IMR-90 (cell line): ENCODE measurements around the gene EMD. TPM values are rescaled to one million over a fixed set of nuclear protein-coding genes. Genes with fewer than 3 reads are reported as not detected.

ENCODE experiments used
- ATAC-seq: fragments of 200-7000 bp; cut with Tn5 transposase; 2 replicates; pipeline ENCODE4 v1.9.1; 2020; ENCODE audit warnings: low read depth, mild to moderate bottlenecking, moderate library complexity
- BruUV-seq: library from RNA; stranded (reverse); fragments of 400-500 nt; replicated peaks from 2 replicates; lab custom pipeline; 2021; lab: Mats Ljungman, UMichigan
- CTCF ChIA-PET: fragments of 300-600 bp; formaldehyde crosslinking; extraction: SDS; loops from one replicate; lab custom pipeline; 2021; ENCODE audit warnings: antibody characterized with exemption; lab: Yijun Ruan, JAX
- POLR2A ChIA-PET: fragments of 300-600 bp; sonication (Branson Sonifier 250); formaldehyde crosslinking; loops from one replicate; lab custom pipeline; 2022; ENCODE audit warnings: antibody characterized with exemption; ENCODE audit not compliant: unreplicated experiment; lab: Charles Lee
- DNase-seq: peaks from one replicate; pipeline ENCODE4 v3.0.0; 2013
- H2AFZ ChIP-seq: replicated peaks from 2 replicates; pipeline ENCODE3; 2013; ENCODE audit warnings: low read length, mild to moderate bottlenecking; ENCODE audit not compliant: poor library complexity
- H2AK5ac ChIP-seq: 2 replicates; pipeline ENCODE4 v1.6.1; 2013; ENCODE audit warnings: low read depth, low read length, inconsistent platforms
- H2AK9ac ChIP-seq: replicated peaks from 2 replicates; pipeline ENCODE3; 2013; ENCODE audit warnings: mild to moderate bottlenecking, low read depth, low read length, moderate library complexity; ENCODE audit not compliant: poor library complexity
- H2BK120ac ChIP-seq: 2 replicates; pipeline ENCODE4 v1.6.1; 2013; ENCODE audit warnings: low read depth, low read length, inconsistent platforms
- H2BK15ac ChIP-seq: 3 replicates; pipeline ENCODE4 v1.6.1; 2013; ENCODE audit warnings: low read depth, low read length, inconsistent platforms
- H2BK20ac ChIP-seq: 2 replicates; pipeline ENCODE4 v1.6.1; 2013; ENCODE audit warnings: low read depth, mild to moderate bottlenecking, inconsistent platforms, low read length, moderate library complexity
- H2BK5ac ChIP-seq: 2 replicates; pipeline ENCODE4 v1.6.1; 2013; ENCODE audit warnings: mild to moderate bottlenecking, low read depth, low read length, inconsistent platforms; ENCODE audit not compliant: poor library complexity, severe bottlenecking
- H3K14ac ChIP-seq: replicated peaks from 2 replicates; pipeline ENCODE4 v1.6.1; 2013; ENCODE audit warnings: low read depth, low read length, inconsistent platforms
- H3K18ac ChIP-seq: 2 replicates; pipeline ENCODE4 v1.6.1; 2013; ENCODE audit warnings: low read depth, low read length, control low read depth
- H3K23ac ChIP-seq: 2 replicates; pipeline ENCODE4 v1.6.1; 2013; ENCODE audit warnings: low read depth, low read length, inconsistent platforms
- H3K27ac ChIP-seq: 2 replicates; pipeline ENCODE4 v1.5.1; 2013; ENCODE audit warnings: mild to moderate bottlenecking, control low read depth, low read length; ENCODE audit not compliant: insufficient read depth
- H3K27me3 ChIP-seq: 2 replicates; pipeline ENCODE4 v1.6.1; 2013; ENCODE audit warnings: low read length; ENCODE audit not compliant: control insufficient read depth, insufficient read depth
- H3K36me3 ChIP-seq: 2 replicates; pipeline ENCODE4 v1.6.1; 2013; ENCODE audit warnings: low read length, mixed read lengths; ENCODE audit not compliant: control insufficient read depth, insufficient read depth
- H3K4ac ChIP-seq: 2 replicates; pipeline ENCODE4 v1.6.1; 2013; ENCODE audit warnings: low read depth, low read length, inconsistent platforms
- H3K4me1 ChIP-seq: 2 replicates; pipeline ENCODE4 v1.6.1; 2013; ENCODE audit warnings: low read length, mixed read lengths; ENCODE audit not compliant: control insufficient read depth, insufficient read depth
- H3K4me2 ChIP-seq: 2 replicates; pipeline ENCODE4 v1.6.1; 2013; ENCODE audit warnings: low read depth, mild to moderate bottlenecking, control low read depth, low read length, moderate library complexity
- H3K4me3 ChIP-seq: 2 replicates; pipeline ENCODE4 v1.5.1; 2013; ENCODE audit warnings: low read depth, mild to moderate bottlenecking, control low read depth, low read length, moderate library complexity; ENCODE audit not compliant: insufficient read depth
- H3K56ac ChIP-seq: 2 replicates; pipeline ENCODE4 v1.6.1; 2013; ENCODE audit warnings: low read length, inconsistent platforms; ENCODE audit not compliant: insufficient read depth; ENCODE audit errors: extremely low read depth
- H3K79me1 ChIP-seq, 2 experiments: 2 replicates each; pipeline ENCODE4 v1.6.1; 2013; ENCODE audit warnings: low read length in 2 of 2, inconsistent platforms in 1 of 2, low read depth in 1 of 2
- H3K9ac ChIP-seq: 2 replicates; pipeline ENCODE4 v1.6.1; 2013; ENCODE audit warnings: low read depth, low read length, control low read depth
- H3K9me1 ChIP-seq: 2 replicates; pipeline ENCODE4 v1.6.1; 2013; ENCODE audit warnings: low read length, inconsistent platforms; ENCODE audit not compliant: insufficient read depth
- H3K9me3 ChIP-seq: 2 replicates; pipeline ENCODE4 v1.6.1; 2013; ENCODE audit warnings: low read length; ENCODE audit not compliant: control insufficient read depth, insufficient read depth
- H4K20me1 ChIP-seq: 2 replicates; pipeline ENCODE4 v1.6.1; 2013; ENCODE audit warnings: low read length, inconsistent platforms; ENCODE audit not compliant: insufficient read depth
- H4K5ac ChIP-seq: 2 replicates; pipeline ENCODE4 v1.6.1; 2013; ENCODE audit warnings: mild to moderate bottlenecking, low read depth, low read length, control low read depth
- H4K8ac ChIP-seq, 2 experiments: 2 replicates each; pipeline ENCODE4 v1.6.1; 2013; ENCODE audit warnings: low read depth in 2 of 2, low read length in 2 of 2, control low read depth in 1 of 2, inconsistent platforms in 1 of 2
- H4K91ac ChIP-seq: 2 replicates; pipeline ENCODE4 v1.6.1; 2013; ENCODE audit warnings: low read depth, low read length, inconsistent platforms; ENCODE audit not compliant: insufficient read depth
- BHLHE40 ChIP-seq: fragments of 150-350 bp; IDR thresholded peaks from 2 replicates; pipeline ENCODE4 v1.6.1; 2016; ENCODE audit warnings: mild to moderate bottlenecking, low read depth, low read length
- CEBPB ChIP-seq: IDR thresholded peaks from 2 replicates; pipeline ENCODE4 v1.6.1; 2012; ENCODE audit warnings: low read depth, low read length, improper control_type of control experiment
- CHD1 ChIP-seq: IDR thresholded peaks from 2 replicates; pipeline ENCODE4 v1.6.1; 2012; ENCODE audit warnings: low read depth, low read length, improper control_type of control experiment
- CTCF ChIP-seq: conservative IDR thresholded peaks from 2 replicates; pipeline ENCODE4 v1.5.1; 2012; ENCODE audit warnings: mild to moderate bottlenecking, low read depth, low read length, improper control_type of control experiment
- FOS ChIP-seq: fragments of 150-350 bp; IDR thresholded peaks from 2 replicates; pipeline ENCODE4 v1.6.1; 2016; ENCODE audit warnings: low read depth, low read length
- MAFK ChIP-seq: IDR thresholded peaks from 2 replicates; pipeline ENCODE4 v1.6.1; 2012; ENCODE audit warnings: low read depth, low read length, improper control_type of control experiment
- MAZ ChIP-seq: IDR thresholded peaks from 2 replicates; pipeline ENCODE4 v1.6.1; 2012; ENCODE audit warnings: low read depth, mild to moderate bottlenecking, low read length, improper control_type of control experiment, moderate library complexity, borderline replicate concordance
- MXI1 ChIP-seq: IDR thresholded peaks from 2 replicates; pipeline ENCODE4 v1.6.1; 2012; ENCODE audit warnings: low read depth, mild to moderate bottlenecking, low read length, moderate library complexity, borderline replicate concordance
- NFE2L2 ChIP-seq: fragments of 150-350 bp; IDR thresholded peaks from 2 replicates; pipeline ENCODE4 v1.6.1; 2016; ENCODE audit warnings: low read depth, mild to moderate bottlenecking, low read length
- POLR2A ChIP-seq: IDR thresholded peaks from 2 replicates; pipeline ENCODE4 v1.6.1; 2012; ENCODE audit warnings: mild to moderate bottlenecking, low read depth, low read length
- RAD21 ChIP-seq: IDR thresholded peaks from 2 replicates; pipeline ENCODE4 v1.6.1; 2012; ENCODE audit warnings: low read length, improper control_type of control experiment
- RCOR1 ChIP-seq: IDR thresholded peaks from 2 replicates; pipeline ENCODE4 v1.6.1; 2012; ENCODE audit warnings: mild to moderate bottlenecking, low read length, improper control_type of control experiment; ENCODE audit not compliant: insufficient replicate concordance
- RFX5 ChIP-seq: IDR thresholded peaks from 2 replicates; pipeline ENCODE4 v1.8.0; 2012; ENCODE audit warnings: low read depth, mild to moderate bottlenecking, low read length, moderate library complexity
- SMC3 ChIP-seq: fragments of 150-350 bp; IDR thresholded peaks from 2 replicates; pipeline ENCODE4 v1.6.1; 2016; ENCODE audit warnings: low read depth, mild to moderate bottlenecking, antibody characterized with exemption, low read length, moderate library complexity
- USF2 ChIP-seq: fragments of 150-350 bp; IDR thresholded peaks from 2 replicates; pipeline ENCODE4 v1.6.1; 2017; ENCODE audit warnings: mild to moderate bottlenecking, antibody characterized with exemption, low read length, low read depth
- WGBS, 2 experiments: methylation state at CpG; one replicate each; pipeline versions ENCODE4 v1.1.5 to v1.1.7; 2013; ENCODE audit warnings: missing lambda C conversion rate in 2 of 2; ENCODE audit not compliant: insufficient read length in 1 of 2; ENCODE audit errors: extremely low coverage in 2 of 2; 5-methylcytosine and 5-hydroxymethylcytosine counted together
- dilution Hi-C: fragments of 300-500 bp; cut with HindIII; formaldehyde crosslinking; loops from one replicate; pipeline ENCODE4 v1.14.3; 2018; ENCODE audit warnings: low sequenced_read_pairs; ENCODE audit not compliant: unreplicated experiment
- in situ Hi-C: fragments of 300-500 bp; cut with MboI; formaldehyde crosslinking; loops from 3 replicates; pipeline ENCODE4 v1.14.3; 2019; ENCODE audit warnings: low sequenced_read_pairs, inconsistent platforms, mixed read lengths
- intact Hi-C: fragments of 100-400 bp; cut with micrococcal nuclease; formaldehyde crosslinking; loops from 2 replicates; pipeline ENCODE4 v1.10.0; 2022
- polyA plus RNA-seq, 3 experiments: library from polyadenylated mRNA; depleted of rRNA; stranded (reverse); fragments of >200 nt; gene quantifications; 2 replicates each; pipeline ENCODE4 v1.2.3, GENCODE V29; 2012; ENCODE audit warnings: low replicate concordance in 1 of 3
- total RNA-seq: library from RNA; depleted of rRNA; stranded (reverse); fragments of >200 nt; gene quantifications from 2 replicates; pipeline ENCODE4 v1.2.3, GENCODE V29; 2012

The EMD gene
- total and polyA plus RNA-seq, 2 of the 4 experiments (the other 2 are of a cell fraction) = 9.9 to 80.6 TPM

- Histone ChIP-seq H3K4me2 (peak overlapping the region; percentile 80), H2AK5ac (peak overlapping the region; percentile 76), H2AFZ (peak overlapping the region; percentile 41), H3K4me3 (peak overlapping the region; percentile 95), H2AK9ac (peak overlapping the region; percentile 100), H3K23ac (peak overlapping the region; percentile 65; the same call in 1 of the 2 replicates), H3K79me1 (peaks cover 0 to 17% of the 10 kb centered on the region in 2 experiments; a peak in 1 of 4 replicates), H3K9ac (peak overlapping the region; percentile 94), H3K27me3 (no peaks in the 10 kb centered on the region), H3K4me1 (peaks cover 7% of the 10 kb centered on the region), H3K36me3 (peaks cover 60% of the 10 kb centered on the region), H2BK120ac (peak overlapping the region; percentile 74; the same call in 1 of the 2 replicates), H2BK5ac (peak overlapping the region; percentile 98), H3K9me1 (no peaks in the 10 kb centered on the region), H2BK15ac (no peak overlapping the region), H3K56ac (peak overlapping the region; percentile 82), H3K27ac (peak overlapping the region; percentile 99), H4K8ac (peak overlapping the region; percentile 85 to 97), H4K20me1 (peaks cover 72% of the 10 kb centered on the region), H4K91ac (peak overlapping the region; percentile 89), H3K14ac (peak overlapping the region; percentile 89), H3K9me3 (no peaks in the 10 kb centered on the region), H2BK20ac (peak overlapping the region; percentile 8; the same call in 1 of the 2 replicates), H3K18ac (peak overlapping the region; percentile 75), H3K4ac (peak overlapping the region; percentile 89), H4K5ac (peak overlapping the region; percentile 88)
- intact Hi-C loops (no loop called here), in situ Hi-C loops (no loop called here), dilution Hi-C loops (no loop called here)
- BruUV-seq = no TSS peak
- no CpG with 5 or more reads among the region's 16 CpGs for WGBS, 2 experiments
- CTCF ChIA-PET = no interaction called here
- peak; percentile 13 for ATAC-seq
- peak; percentile 90 for DNase-seq
- POLR2A ChIA-PET = interaction anchor here (0.5 to 0.6 kb wide), 4 partner anchors 10 to 923 kb away, joined by 3 to 7 read pairs (median 4); partner anchors contain the start of genes EMD and TREX2
- no peak for TF ChIP-seq RFX5
- TF ChIP-seq POLR2A = peak; percentile 73
- TF ChIP-seq RCOR1 = no peak
- TF ChIP-seq CEBPB = no peak
- no peak for TF ChIP-seq BHLHE40
- TF ChIP-seq FOS = no peak
- TF ChIP-seq MXI1 = peak; percentile 56
- no peak for TF ChIP-seq SMC3
- TF ChIP-seq MAZ = peak; percentile 17; the same call in 1 of the 2 replicates
- TF ChIP-seq CTCF = no peak
- TF ChIP-seq RAD21 = no peak
- no peak for TF ChIP-seq CHD1
- TF ChIP-seq MAFK = no peak
- TF ChIP-seq USF2 = peak; percentile 29; the same call in 1 of the 2 replicates
- no peak for TF ChIP-seq NFE2L2
These were observed 10.3 kb upstream of the EMD start for GRCh38 chrX:154368630-154369448.
